Measurements from ENCODE around the gene NUPR2. TPM values are rescaled to one million over a fixed set of nuclear protein-coding genes. Genes with fewer than 3 reads are reported as not detected.
"Not testable (repeated sequence)": the region's sequence is repeated elsewhere in the genome, so short reads cannot be mapped to it uniquely, and the experiment has no call there.

The NUPR2 gene
- total and polyA plus RNA-seq, 2 of the 4 experiments (the other 2 are of a cell fraction) = not detected

DNA sequence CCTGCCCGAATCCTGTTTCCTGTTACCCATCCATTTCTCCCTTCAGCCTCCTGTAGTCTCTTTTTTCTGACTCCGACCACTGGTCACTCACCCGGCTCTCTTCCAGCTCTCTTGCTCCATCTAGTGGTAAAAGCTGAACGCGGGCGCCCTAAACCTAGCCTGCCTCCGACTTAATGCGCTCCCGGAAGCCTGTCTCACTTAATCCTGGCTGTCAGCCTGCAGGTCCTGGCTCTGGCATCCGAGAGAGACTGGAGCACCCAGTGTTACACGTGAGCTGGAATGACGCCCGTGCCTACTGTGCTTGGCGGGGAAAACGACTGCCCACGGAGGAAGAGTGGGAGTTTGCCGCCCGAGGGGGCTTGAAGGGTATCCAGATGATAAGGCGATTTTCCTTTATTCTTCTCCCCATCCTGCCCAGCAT is 41.8 kb downstream of the NUPR2 start:
- CTCF ChIA-PET = interaction anchor here (0.6 to 1.6 kb wide), 5 partner anchors 9 to 74 kb away, joined by 3 to 7 read pairs (median 3); no protein-coding TSS in a partner anchor

DNA sequence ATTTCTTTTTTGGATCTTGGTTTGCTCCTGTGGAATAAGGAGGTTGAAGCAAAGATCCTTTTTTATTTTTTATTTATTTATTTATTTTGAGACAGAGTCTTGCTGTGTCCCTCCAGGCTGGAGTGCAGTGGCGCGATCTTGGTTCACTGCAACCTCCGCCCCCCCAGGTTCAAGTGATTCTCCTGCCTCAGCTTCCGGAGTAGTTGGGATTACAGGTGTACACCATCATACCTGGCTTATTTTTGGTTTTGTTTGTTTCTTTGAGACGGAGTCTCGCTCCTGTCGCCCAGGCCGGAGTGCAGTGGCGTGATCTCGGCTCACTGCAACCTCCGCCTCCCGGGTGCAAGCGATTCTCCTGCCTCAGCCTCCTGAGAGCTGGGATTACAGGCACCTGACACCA is 49.8 kb downstream of the NUPR2 start:
- H2AK5ac ChIP-seq (ENCODE audit: low read depth, low read length); H3K18ac ChIP-seq (ENCODE audit: low read depth, low read length); H2BK5ac ChIP-seq (ENCODE audit: low read depth, low read length, poor library complexity, severe bottlenecking); H3K9ac ChIP-seq (ENCODE audit: low read depth, low read length); H3K4ac ChIP-seq (ENCODE audit: low read depth, low read length); H3K23ac ChIP-seq (ENCODE audit: low read depth, low read length); dilution Hi-C loops (cut with HindIII; ENCODE audit: low sequenced_read_pairs, unreplicated experiment); intact Hi-C loops (cut with micrococcal nuclease); H3K9me3 ChIP-seq (ENCODE audit: control insufficient read depth, insufficient read depth, low read length); H3K27ac ChIP-seq (ENCODE audit: insufficient read depth, low read length); H2BK120ac ChIP-seq (ENCODE audit: low read depth, low read length); H4K8ac ChIP-seq (ENCODE audit: low read depth in 2 of 2, low read length in 2 of 2); H4K91ac ChIP-seq (ENCODE audit: insufficient read depth, low read depth, low read length); H4K5ac ChIP-seq (ENCODE audit: low read depth, low read length); H2BK20ac ChIP-seq (ENCODE audit: low read depth, low read length); H3K27me3 ChIP-seq (ENCODE audit: control insufficient read depth, insufficient read depth, low read length); ATAC-seq (ENCODE audit: low read depth); H3K4me3 ChIP-seq (ENCODE audit: insufficient read depth, low read depth, low read length); H3K4me1 ChIP-seq (ENCODE audit: control insufficient read depth, insufficient read depth, low read length); BruUV-seq (replicated peaks); in situ Hi-C loops (cut with MboI; ENCODE audit: low sequenced_read_pairs); H2AFZ ChIP-seq (replicated peaks; ENCODE audit: low read length, poor library complexity); DNase-seq; H2AK9ac ChIP-seq (replicated peaks; ENCODE audit: low read depth, low read length, poor library complexity); H3K4me2 ChIP-seq (ENCODE audit: low read depth, low read length); H2BK15ac ChIP-seq (ENCODE audit: low read depth, low read length); POLR2A ChIA-PET (ENCODE audit: unreplicated experiment); H3K14ac ChIP-seq (replicated peaks; ENCODE audit: low read depth, low read length); H3K56ac ChIP-seq (ENCODE audit: extremely low read depth, insufficient read depth, low read length); H3K9me1 ChIP-seq (ENCODE audit: insufficient read depth, low read length): not testable (repeated sequence)
- H4K20me1 ChIP-seq (ENCODE audit: insufficient read depth, low read length) = peaks cover 14% of the 10 kb centered on the region; the same call in 1 of the 2 replicates
- H3K79me1 ChIP-seq (ENCODE audit: low read depth in 1 of 2, low read length in 2 of 2) = peaks cover 7 to 27% of the 10 kb centered on the region in 2 experiments
- peaks cover 19% of the 10 kb centered on the region for H3K36me3 ChIP-seq (ENCODE audit: control insufficient read depth, insufficient read depth, low read length)
- WGBS, 2 experiments (ENCODE audit: extremely low coverage in 2 of 2, insufficient read length in 1 of 2) = 100% methylated on average over 4 of the region's 13 CpGs; no CpG with 5 or more reads in 1 of the 2 experiments
- CTCF ChIA-PET = interaction anchor here (2.0 kb wide), 1 partner anchor 8 kb away, joined by 7 read pairs; no protein-coding TSS in a partner anchor

More for the DNA sequence above, 41.8 kb downstream of the NUPR2 start:
- Histone ChIP-seq H4K91ac (ENCODE audit: insufficient read depth, low read depth, low read length) (no peak overlapping the region), H3K23ac (ENCODE audit: low read depth, low read length) (no peak overlapping the region), H2AK5ac (ENCODE audit: low read depth, low read length) (no peak overlapping the region), H2AFZ (replicated peaks; ENCODE audit: low read length, poor library complexity) (peak overlapping the region; percentile 79), H3K4me3 (ENCODE audit: insufficient read depth, low read depth, low read length) (no peak overlapping the region), H4K5ac (ENCODE audit: low read depth, low read length) (no peak overlapping the region), H2BK15ac (ENCODE audit: low read depth, low read length) (no peak overlapping the region), H3K27ac (ENCODE audit: insufficient read depth, low read length) (no peak overlapping the region), H3K9me3 (ENCODE audit: control insufficient read depth, insufficient read depth, low read length) (no peaks in the 10 kb centered on the region), H3K56ac (ENCODE audit: extremely low read depth, insufficient read depth, low read length) (no peak overlapping the region), H3K79me1 (ENCODE audit: low read depth in 1 of 2, low read length in 2 of 2) (no peaks in the 10 kb centered on the region; a peak in 1 of 4 replicates), H3K9me1 (ENCODE audit: insufficient read depth, low read length) (no peaks in the 10 kb centered on the region), H3K14ac (replicated peaks; ENCODE audit: low read depth, low read length) (no peak overlapping the region), H4K20me1 (ENCODE audit: insufficient read depth, low read length) (no peaks in the 10 kb centered on the region), H2AK9ac (replicated peaks; ENCODE audit: low read depth, low read length, poor library complexity) (peak overlapping the region; percentile 71), H3K4me1 (ENCODE audit: control insufficient read depth, insufficient read depth, low read length) (peaks cover 8% of the 10 kb centered on the region; the same call in 1 of the 2 replicates), H3K4me2 (ENCODE audit: low read depth, low read length) (no peak overlapping the region), H3K4ac (ENCODE audit: low read depth, low read length) (no peak overlapping the region), H3K36me3 (ENCODE audit: control insufficient read depth, insufficient read depth, low read length) (peaks cover 34% of the 10 kb centered on the region), H4K8ac (ENCODE audit: low read depth in 2 of 2, low read length in 2 of 2) (peak overlapping the region in 1 of 2 experiments; percentile 11; a peak in 1 of 4 replicates), H3K9ac (ENCODE audit: low read depth, low read length) (no peak overlapping the region), H2BK120ac (ENCODE audit: low read depth, low read length) (no peak overlapping the region), H2BK5ac (ENCODE audit: low read depth, low read length, poor library complexity, severe bottlenecking) (no peak overlapping the region), H3K27me3 (ENCODE audit: control insufficient read depth, insufficient read depth, low read length) (no peaks in the 10 kb centered on the region), H2BK20ac (ENCODE audit: low read depth, low read length) (no peak overlapping the region), H3K18ac (ENCODE audit: low read depth, low read length) (no peak overlapping the region)
- 5% methylated on average over 10 of the region's 19 CpGs; no CpG with 5 or more reads in 1 of the 2 experiments for WGBS, 2 experiments (ENCODE audit: extremely low coverage in 2 of 2, insufficient read length in 1 of 2)
- BruUV-seq (replicated peaks) = no TSS peak
- in situ Hi-C loops (cut with MboI; ENCODE audit: low sequenced_read_pairs) (loop anchor here (5.0 to 10.0 kb wide), 2 partner anchors 72 to 430 kb away; no protein-coding TSS in a partner anchor), intact Hi-C loops (cut with micrococcal nuclease) (loop anchor here (1.0 to 5.0 kb wide), 3 partner anchors 69 to 792 kb away; no protein-coding TSS in a partner anchor), dilution Hi-C loops (cut with HindIII; ENCODE audit: low sequenced_read_pairs, unreplicated experiment) (no loop called here)
- TF ChIP-seq, protein P1, sequence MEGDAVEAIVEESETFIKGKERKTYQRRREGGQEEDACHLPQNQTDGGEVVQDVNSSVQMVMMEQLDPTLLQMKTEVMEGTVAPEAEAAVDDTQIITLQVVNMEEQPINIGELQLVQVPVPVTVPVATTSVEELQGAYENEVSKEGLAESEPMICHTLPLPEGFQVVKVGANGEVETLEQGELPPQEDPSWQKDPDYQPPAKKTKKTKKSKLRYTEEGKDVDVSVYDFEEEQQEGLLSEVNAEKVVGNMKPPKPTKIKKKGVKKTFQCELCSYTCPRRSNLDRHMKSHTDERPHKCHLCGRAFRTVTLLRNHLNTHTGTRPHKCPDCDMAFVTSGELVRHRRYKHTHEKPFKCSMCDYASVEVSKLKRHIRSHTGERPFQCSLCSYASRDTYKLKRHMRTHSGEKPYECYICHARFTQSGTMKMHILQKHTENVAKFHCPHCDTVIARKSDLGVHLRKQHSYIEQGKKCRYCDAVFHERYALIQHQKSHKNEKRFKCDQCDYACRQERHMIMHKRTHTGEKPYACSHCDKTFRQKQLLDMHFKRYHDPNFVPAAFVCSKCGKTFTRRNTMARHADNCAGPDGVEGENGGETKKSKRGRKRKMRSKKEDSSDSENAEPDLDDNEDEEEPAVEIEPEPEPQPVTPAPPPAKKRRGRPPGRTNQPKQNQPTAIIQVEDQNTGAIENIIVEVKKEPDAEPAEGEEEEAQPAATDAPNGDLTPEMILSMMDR (conservative IDR thresholded peaks at IDR 0.05; ENCODE audit: low read depth, low read length) = peak; percentile 96
- 0 out of 2 replicates have a peak, but pooled peaks have one; percentile 31 for TF ChIP-seq POLR2A (IDR thresholded peaks at IDR 0.05; ENCODE audit: low read depth, low read length)
- no peak for TF ChIP-seq MAFK (IDR thresholded peaks at IDR 0.05; ENCODE audit: low read depth, low read length)
- peak; percentile 95 for TF ChIP-seq RAD21 (IDR thresholded peaks at IDR 0.05; ENCODE audit: low read length)
- TF ChIP-seq SMC3 (IDR thresholded peaks at IDR 0.05; ENCODE audit: low read depth, low read length) = peak; percentile 88
- ATAC-seq (ENCODE audit: low read depth) = peak; percentile 95
- POLR2A ChIA-PET (ENCODE audit: unreplicated experiment) = no interaction called here
- peak; percentile 72 for DNase-seq

All from IMR-90 (cell line).